ENCODE data around the gene IGSF9B. TPM values are rescaled to one million over a fixed set of nuclear protein-coding genes. Genes with fewer than 3 reads are reported as not detected.

IGSF9B gene
- total and polyA plus RNA-seq, 2 of the 13 experiments (the other 11 are each of a cell fraction or from before 2014, with no cell fraction given) = not detected

GRCh38 chr11:133995066-133995465, 38.3 kb upstream of the IGSF9B start:
- Histone ChIP-seq H3K9me3 (ENCODE audit: low read length) (no peaks in the 10 kb centered on the region), H3K27me3 (ENCODE audit: control insufficient read depth in 1 of 2, insufficient read depth in 2 of 2, low read length in 2 of 2) (peaks cover 3 to 35% of the 10 kb centered on the region in 2 experiments), H2AFZ (ENCODE audit: low read length) (no peak overlapping the region), H3K27ac (ENCODE audit: extremely low read length, insufficient read depth, low read length) (no peak overlapping the region), H3K79me2 (ENCODE audit: insufficient read depth, low read length) (no peaks in the 10 kb centered on the region), H3K4me2 (ENCODE audit: low read depth, low read length) (no peak overlapping the region), H3K9ac (ENCODE audit: insufficient read depth, low read depth, low read length) (no peak overlapping the region), H3K4me3 (replicated peaks in 1 of 3; ENCODE audit: insufficient read depth in 1 of 3, low read depth in 2 of 3, low read length in 3 of 3) (no peak overlapping the region), H3K4me1 (ENCODE audit: insufficient read depth, low read length) (no peaks in the 10 kb centered on the region), H4K20me1 (ENCODE audit: insufficient read depth, low read length) (no peaks in the 10 kb centered on the region), H3K36me3 (replicated peaks in 1 of 2; ENCODE audit: control insufficient read depth in 1 of 2, insufficient read depth in 2 of 2, low read length in 2 of 2) (no peaks in the 10 kb centered on the region)
- CTCF ChIA-PET (ENCODE audit: low intra/inter-chr PET ratio, low total read pairs) = no interaction called here
- no peak for TF ChIP-seq CEBPB (IDR thresholded peaks at IDR 0.05; ENCODE audit: borderline replicate concordance, low read depth, low read length)
- TF ChIP-seq FOXP1 (IDR thresholded peaks at IDR 0.05) = no peak
- TF ChIP-seq FOXP1 (CRISPR knock-in tag; IDR thresholded peaks at IDR 0.05) = no peak
- TF ChIP-seq ZNF781 (CRISPR knock-in tag; IDR thresholded peaks at IDR 0.05; ENCODE audit: borderline replicate concordance, not compliant biosample characterization) = no peak
- TF ChIP-seq ZNF331 (CRISPR knock-in tag; IDR thresholded peaks at IDR 0.05) = no peak
- no peak for TF ChIP-seq ZNF318 (CRISPR knock-in tag; IDR thresholded peaks at IDR 0.05)
- no peak for TF ChIP-seq HNRNPH1 (optimal IDR thresholded peaks at IDR 0.05; ENCODE audit: low read depth, low read length)
- TF ChIP-seq GPBP1L1 (CRISPR knock-in tag; IDR thresholded peaks at IDR 0.05) = no peak
- no peak for TF ChIP-seq ZNF574 (CRISPR knock-in tag; IDR thresholded peaks at IDR 0.05)
- TF ChIP-seq ZNF33B (CRISPR knock-in tag; IDR thresholded peaks at IDR 0.05) = no peak
- no peak for TF ChIP-seq MLLT10 (CRISPR knock-in tag; IDR thresholded peaks at IDR 0.05)
- TF ChIP-seq ZNF329 (CRISPR knock-in tag; IDR thresholded peaks at IDR 0.05; ENCODE audit: low read depth) = no peak
- TF ChIP-seq LBX2 (CRISPR knock-in tag; IDR thresholded peaks at IDR 0.05; ENCODE audit: borderline replicate concordance) = no peak
- no peak for ATAC-seq
- no peak for DNase-seq (ENCODE audit: low spot score)
- FAIRE-seq = no peak
- BruUV-seq (replicated peaks) = no TSS peak
- intact Hi-C loops (cut with micrococcal nuclease; ENCODE audit: unreplicated experiment) (no loop called here), in situ Hi-C loops (cut with HindIII; ENCODE audit: extremely low pct_ligation_motif_present, low pct_unique_long_range_greater_than_20kb) (no loop called here)
- 56% methylated on average over 8 of the region's 8 CpGs for WGBS (ENCODE audit: low lambda C conversion rate)
- POLR2A ChIA-PET = no interaction called here
